Osteoblast (primary cell): ENCODE results near the gene LHPP. TPM values are rescaled to one million over a fixed set of nuclear protein-coding genes. Genes with fewer than 3 reads are reported as not detected.

Experiments
- DNase-seq: peaks from one replicate; pipeline ENCODE4 v3.0.0; 2011; ENCODE audit warnings: low spot score, mixed read lengths; ENCODE audit not compliant: insufficient read length; ENCODE audit errors: missing footprints
- H2AFZ ChIP-seq: 2 replicates; pipeline ENCODE4 v1.6.0; 2011; ENCODE audit warnings: mild to moderate bottlenecking, low read length
- H3K27ac ChIP-seq: 2 replicates; pipeline ENCODE4 v1.5.1; 2011; ENCODE audit warnings: mild to moderate bottlenecking, low read depth, low read length, moderate library complexity
- H3K27me3 ChIP-seq: 2 replicates; pipeline ENCODE4 v1.6.0; 2012; ENCODE audit warnings: mild to moderate bottlenecking, control low read depth, inconsistent platforms, low read length, moderate library complexity; ENCODE audit not compliant: insufficient read depth
- H3K36me3 ChIP-seq: 2 replicates; pipeline ENCODE4 v1.5.1; 2011; ENCODE audit warnings: mild to moderate bottlenecking, low read length, control low read depth, moderate library complexity; ENCODE audit not compliant: insufficient read depth
- H3K4me1 ChIP-seq: 2 replicates; pipeline ENCODE4 v1.5.1; 2011; ENCODE audit warnings: mild to moderate bottlenecking, low read length, control low read depth, moderate library complexity; ENCODE audit not compliant: insufficient read depth
- H3K4me2 ChIP-seq: 2 replicates; pipeline ENCODE4 v1.6.0; 2011; ENCODE audit warnings: mild to moderate bottlenecking, low read length; ENCODE audit not compliant: insufficient read depth
- H3K4me3 ChIP-seq: fragments of 200-600 bp; sonication (generic); 3 replicates; pipeline ENCODE4 v1.5.1; 2012; ENCODE audit warnings: mild to moderate bottlenecking, low read length, inconsistent platforms; ENCODE audit not compliant: insufficient read depth
- H3K79me2 ChIP-seq: 2 replicates; pipeline ENCODE4 v1.6.0; 2012; ENCODE audit warnings: mild to moderate bottlenecking, low read length, control low read depth, inconsistent platforms; ENCODE audit not compliant: insufficient read depth
- H3K9me3 ChIP-seq: 2 replicates; pipeline ENCODE4 v1.5.1; 2011; ENCODE audit warnings: low read depth, low read length, control low read depth
- H4K20me1 ChIP-seq: 2 replicates; pipeline ENCODE4 v1.6.0; 2012; ENCODE audit warnings: mild to moderate bottlenecking, low read length, control low read depth; ENCODE audit not compliant: insufficient read depth
- CTCF ChIP-seq: IDR thresholded peaks from 2 replicates; pipeline ENCODE4 v1.5.1; 2011; ENCODE audit warnings: mild to moderate bottlenecking, low read depth, low read length, moderate library complexity; ENCODE audit errors: extremely low read depth
- total RNA-seq: library from RNA; depleted of rRNA; stranded (reverse); fragments of >200 nt; gene quantifications from 2 replicates; pipeline ENCODE4 v1.2.3, GENCODE V29; 2012

Gene LHPP
- total RNA-seq, 1 donor: 17.7 TPM

DNA sequence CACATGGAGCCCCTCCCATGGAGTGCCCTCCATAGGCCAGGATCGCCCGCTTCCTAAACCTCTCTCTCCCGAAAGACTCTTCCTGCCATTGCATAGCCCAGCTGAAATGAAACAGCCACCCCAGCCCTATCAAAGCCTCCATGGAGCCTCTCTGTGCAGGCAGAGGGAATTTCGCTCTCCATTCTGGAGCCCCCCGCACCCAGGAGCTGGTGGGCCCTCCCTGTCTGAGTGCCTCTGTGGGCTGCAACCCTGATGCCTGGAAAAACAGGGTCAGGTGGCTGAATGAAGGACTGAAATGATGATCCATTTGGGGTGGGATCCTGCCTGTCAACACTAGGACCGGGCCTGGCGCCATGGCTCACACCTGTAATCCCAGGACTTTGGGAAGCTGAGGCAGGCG, 176.1 kb downstream of the LHPP start:
- Histone ChIP-seq H3K79me2 (no peaks in the 10 kb centered on the region), H3K4me2 (no peak overlapping the region)

GRCh38 chr10:124639206-124639605, 177.6 kb downstream of the LHPP start:
- H2AFZ ChIP-seq: no peak overlapping the region
- no peak for TF ChIP-seq CTCF
- peaks cover 37% of the 10 kb centered on the region for H4K20me1 ChIP-seq
- no peak overlapping the region for H3K4me3 ChIP-seq
- no peaks in the 10 kb centered on the region for H3K79me2 ChIP-seq
- peaks cover 14% of the 10 kb centered on the region for H3K4me1 ChIP-seq
- no peak overlapping the region for H3K4me2 ChIP-seq
- no peaks in the 10 kb centered on the region for H3K9me3 ChIP-seq
- no peaks in the 10 kb centered on the region for H3K27me3 ChIP-seq
- no peak overlapping the region for H3K27ac ChIP-seq
- DNase-seq: no peak
- H3K36me3 ChIP-seq: no peaks in the 10 kb centered on the region

More for the DNA sequence above, 176.1 kb downstream of the LHPP start:
- Histone ChIP-seq H3K27me3 (no peaks in the 10 kb centered on the region), H3K27ac (no peak overlapping the region), H3K4me1 (peaks cover 14% of the 10 kb centered on the region), H4K20me1 (peaks cover 34% of the 10 kb centered on the region), H3K36me3 (no peaks in the 10 kb centered on the region), H2AFZ (no peak overlapping the region), H3K9me3 (no peaks in the 10 kb centered on the region), H3K4me3 (no peak overlapping the region)
- no peak for DNase-seq
- TF ChIP-seq CTCF: no peak

GRCh38 chr10:124639646-124640045, 178.0 kb downstream of the LHPP start:
- no peak overlapping the region for H3K4me2 ChIP-seq
- H4K20me1 ChIP-seq: peaks cover 39% of the 10 kb centered on the region
- H3K36me3 ChIP-seq: no peaks in the 10 kb centered on the region
- H3K4me3 ChIP-seq: no peak overlapping the region
- no peak overlapping the region for H3K27ac ChIP-seq
- peaks cover 14% of the 10 kb centered on the region for H3K4me1 ChIP-seq
- no peak for DNase-seq
- H2AFZ ChIP-seq: no peak overlapping the region
- H3K79me2 ChIP-seq: no peaks in the 10 kb centered on the region
- H3K27me3 ChIP-seq: no peaks in the 10 kb centered on the region
- no peaks in the 10 kb centered on the region for H3K9me3 ChIP-seq
- no peak for TF ChIP-seq CTCF

GRCh38 chr10:124640056-124640455, 178.4 kb downstream of the LHPP start:
- no peak for DNase-seq
- no peak for TF ChIP-seq CTCF
- H3K27me3 ChIP-seq: no peaks in the 10 kb centered on the region
- no peak overlapping the region for H3K27ac ChIP-seq
- H3K4me1 ChIP-seq: peaks cover 14% of the 10 kb centered on the region
- H3K36me3 ChIP-seq: no peaks in the 10 kb centered on the region
- no peak overlapping the region for H3K4me2 ChIP-seq
- H3K4me3 ChIP-seq: no peak overlapping the region
- no peaks in the 10 kb centered on the region for H3K79me2 ChIP-seq
- H2AFZ ChIP-seq: no peak overlapping the region
- no peaks in the 10 kb centered on the region for H3K9me3 ChIP-seq
- peaks cover 42% of the 10 kb centered on the region for H4K20me1 ChIP-seq
